Stimulated activated memory B cell treated with anti-CD40 and anti-IgM and Interleukin-4, amounts not matched to agents 10 μg/mL and 1 μg/mL and 100 μg/mL, for 72 hours (primary cell): ENCODE measurements around the gene CAMK1D.

Experiments used
- ATAC-seq: fragments of 150-1000 bp; cut with Tn5 transposase; 2 replicates; pipeline ENCODE4 v1.10.0; 2021
- H3K27ac Mint-ChIP-seq: one replicate; pipeline ENCODE4 v1.8.0; 2022; ENCODE audit warnings: mild to moderate bottlenecking, mixed read lengths
- H3K27me3 Mint-ChIP-seq: one replicate; pipeline ENCODE4 v1.8.0; 2022; ENCODE audit warnings: mixed read lengths
- H3K36me3 Mint-ChIP-seq: one replicate; pipeline ENCODE4 v1.8.0; 2022; ENCODE audit warnings: mixed read lengths
- H3K4me1 Mint-ChIP-seq: one replicate; pipeline ENCODE4 v1.8.0; 2022; ENCODE audit warnings: mixed read lengths
- H3K4me3 Mint-ChIP-seq: one replicate; pipeline ENCODE4 v1.8.0; 2022; ENCODE audit warnings: mild to moderate bottlenecking, moderate library complexity, mixed read lengths
- H3K9me3 Mint-ChIP-seq: one replicate; pipeline ENCODE4 v1.8.0; 2022; ENCODE audit warnings: mixed read lengths

Gene CAMK1D

GRCh38 chr10:12833451-12833850 is 484.1 kb downstream of the CAMK1D start:
- no peak overlapping the region for H3K27ac Mint-ChIP-seq
- peaks cover 24% of the 10 kb centered on the region for H3K36me3 Mint-ChIP-seq
- H3K4me3 Mint-ChIP-seq = no peak overlapping the region
- H3K4me1 Mint-ChIP-seq = no peaks in the 10 kb centered on the region
- H3K27me3 Mint-ChIP-seq = no peaks in the 10 kb centered on the region
- H3K9me3 Mint-ChIP-seq = no peaks in the 10 kb centered on the region
- ATAC-seq = no peak

GRCh38 chr10:12834116-12834665 is 484.8 kb downstream of the CAMK1D start:
- Mint-ChIP-seq H3K9me3 (no peaks in the 10 kb centered on the region), H3K4me3 (no peak overlapping the region), H3K27me3 (no peaks in the 10 kb centered on the region), H3K4me1 (no peaks in the 10 kb centered on the region), H3K36me3 (peaks cover 16% of the 10 kb centered on the region), H3K27ac (no peak overlapping the region)
- ATAC-seq = no peak

- no peaks in the 10 kb centered on the region for H3K9me3 Mint-ChIP-seq
- no peaks in the 10 kb centered on the region for H3K27me3 Mint-ChIP-seq
- H3K4me3 Mint-ChIP-seq = no peak overlapping the region
- peaks cover 11% of the 10 kb centered on the region for H3K36me3 Mint-ChIP-seq
- H3K4me1 Mint-ChIP-seq = no peaks in the 10 kb centered on the region
- H3K27ac Mint-ChIP-seq = no peak overlapping the region
- no peak for ATAC-seq
Measured at GRCh38 chr10:12834721-12835120, 485.4 kb downstream of the CAMK1D start.

GRCh38 chr10:12835709-12836108 is 486.4 kb downstream of the CAMK1D start:
- H3K27ac Mint-ChIP-seq = no peak overlapping the region
- H3K4me3 Mint-ChIP-seq = no peak overlapping the region
- no peaks in the 10 kb centered on the region for H3K27me3 Mint-ChIP-seq
- ATAC-seq = no peak
- peaks cover 5% of the 10 kb centered on the region for H3K36me3 Mint-ChIP-seq
- no peaks in the 10 kb centered on the region for H3K9me3 Mint-ChIP-seq
- no peaks in the 10 kb centered on the region for H3K4me1 Mint-ChIP-seq

GRCh38 chr10:12838366-12838765 is 489.0 kb downstream of the CAMK1D start:
- Mint-ChIP-seq H3K4me3 (no peak overlapping the region), H3K27me3 (peaks cover 14% of the 10 kb centered on the region), H3K27ac (no peak overlapping the region), H3K4me1 (no peaks in the 10 kb centered on the region), H3K9me3 (no peaks in the 10 kb centered on the region), H3K36me3 (no peaks in the 10 kb centered on the region)
- ATAC-seq = no peak

- Mint-ChIP-seq H3K36me3 (no peaks in the 10 kb centered on the region), H3K9me3 (no peaks in the 10 kb centered on the region), H3K4me1 (no peaks in the 10 kb centered on the region), H3K27me3 (peaks cover 21% of the 10 kb centered on the region), H3K4me3 (no peak overlapping the region), H3K27ac (no peak overlapping the region)
- no peak for ATAC-seq
Measured at GRCh38 chr10:12838995-12839927, 489.9 kb downstream of the CAMK1D start.

- H3K4me1 Mint-ChIP-seq = no peaks in the 10 kb centered on the region
- no peak for ATAC-seq
- H3K27ac Mint-ChIP-seq = no peak overlapping the region
- H3K4me3 Mint-ChIP-seq = no peak overlapping the region
- no peaks in the 10 kb centered on the region for H3K36me3 Mint-ChIP-seq
- peaks cover 21% of the 10 kb centered on the region for H3K27me3 Mint-ChIP-seq
- no peaks in the 10 kb centered on the region for H3K9me3 Mint-ChIP-seq
Measured at GRCh38 chr10:12839941-12840611, 490.7 kb downstream of the CAMK1D start.

GRCh38 chr10:12841426-12841825 is 492.1 kb downstream of the CAMK1D start:
- no peaks in the 10 kb centered on the region for H3K4me1 Mint-ChIP-seq
- no peak overlapping the region for H3K27ac Mint-ChIP-seq
- H3K36me3 Mint-ChIP-seq = no peaks in the 10 kb centered on the region
- no peaks in the 10 kb centered on the region for H3K9me3 Mint-ChIP-seq
- ATAC-seq = no peak
- no peak overlapping the region for H3K4me3 Mint-ChIP-seq
- H3K27me3 Mint-ChIP-seq = peaks cover 30% of the 10 kb centered on the region

- no peak for ATAC-seq
- Mint-ChIP-seq H3K4me3 (no peak overlapping the region), H3K27ac (no peak overlapping the region), H3K4me1 (no peaks in the 10 kb centered on the region), H3K36me3 (no peaks in the 10 kb centered on the region), H3K27me3 (peaks cover 32% of the 10 kb centered on the region), H3K9me3 (no peaks in the 10 kb centered on the region)
Measured at GRCh38 chr10:12841826-12842225, 492.5 kb downstream of the CAMK1D start.

- H3K36me3 Mint-ChIP-seq = no peaks in the 10 kb centered on the region
- no peak for ATAC-seq
- no peak overlapping the region for H3K4me3 Mint-ChIP-seq
- H3K9me3 Mint-ChIP-seq = no peaks in the 10 kb centered on the region
- peaks cover 37% of the 10 kb centered on the region for H3K27me3 Mint-ChIP-seq
- no peak overlapping the region for H3K27ac Mint-ChIP-seq
- no peaks in the 10 kb centered on the region for H3K4me1 Mint-ChIP-seq
Measured at GRCh38 chr10:12842310-12842709, 493.0 kb downstream of the CAMK1D start.

GRCh38 chr10:12843296-12843945 is 494.1 kb downstream of the CAMK1D start:
- Mint-ChIP-seq H3K36me3 (no peaks in the 10 kb centered on the region), H3K4me3 (no peak overlapping the region), H3K27ac (no peak overlapping the region), H3K9me3 (no peaks in the 10 kb centered on the region), H3K4me1 (no peaks in the 10 kb centered on the region), H3K27me3 (peaks cover 48% of the 10 kb centered on the region)
- no peak for ATAC-seq

- Mint-ChIP-seq H3K27me3 (peaks cover 58% of the 10 kb centered on the region), H3K9me3 (no peaks in the 10 kb centered on the region), H3K4me1 (no peaks in the 10 kb centered on the region)
Measured at GRCh38 chr10:12844811-12845483, 495.6 kb downstream of the CAMK1D start.

GRCh38 chr10:12846718-12847117 is 497.4 kb downstream of the CAMK1D start:
- H3K27me3 Mint-ChIP-seq = peaks cover 62% of the 10 kb centered on the region
- no peaks in the 10 kb centered on the region for H3K4me1 Mint-ChIP-seq
- H3K9me3 Mint-ChIP-seq = no peaks in the 10 kb centered on the region
- no peak for ATAC-seq
- H3K27ac Mint-ChIP-seq = no peak overlapping the region
- H3K4me3 Mint-ChIP-seq = no peak overlapping the region
- no peaks in the 10 kb centered on the region for H3K36me3 Mint-ChIP-seq

More at GRCh38 chr10:12844811-12845483, 495.6 kb downstream of the CAMK1D start:
- ATAC-seq = no peak
- Mint-ChIP-seq H3K27ac (no peak overlapping the region), H3K4me3 (no peak overlapping the region), H3K36me3 (no peaks in the 10 kb centered on the region)

GRCh38 chr10:12847361-12847975 is 498.1 kb downstream of the CAMK1D start:
- Mint-ChIP-seq H3K4me1 (no peaks in the 10 kb centered on the region), H3K27ac (no peak overlapping the region), H3K4me3 (no peak overlapping the region), H3K36me3 (no peaks in the 10 kb centered on the region), H3K9me3 (no peaks in the 10 kb centered on the region), H3K27me3 (peaks cover 65% of the 10 kb centered on the region)
- no peak for ATAC-seq
